Activated T-helper 2 cell treated with anti-CD3 and anti-CD28 coated beads, Interferon-gamma antibody, Interleukin-2, Interleukin-4, amounts not matched to agents 10 μg/mL and 5 μg/mL and 100 μg/mL, durations not matched to agents 14 hours and 24 hours and 36 hours (primary cell): ENCODE measurements around the gene CAMSAP2. TPM values are rescaled to one million over a fixed set of nuclear protein-coding genes. Genes with fewer than 3 reads are reported as not detected.

ENCODE experiments used
- DNase-seq: peaks from one replicate; pipeline ENCODE4 v3.0.0; 2021; ENCODE audit warnings: low spot score
- H3K27ac Mint-ChIP-seq: one replicate; pipeline ENCODE4 v1.8.0; 2021; ENCODE audit warnings: mixed read lengths
- H3K27me3 Mint-ChIP-seq: one replicate; pipeline ENCODE4 v1.8.0; 2021; ENCODE audit warnings: low read depth, mixed read lengths
- H3K36me3 Mint-ChIP-seq: one replicate; pipeline ENCODE4 v1.8.0; 2021; ENCODE audit warnings: low read depth, mixed read lengths
- H3K4me1 Mint-ChIP-seq: one replicate; pipeline ENCODE4 v1.8.0; 2021; ENCODE audit warnings: low read depth, mixed read lengths
- H3K4me3 Mint-ChIP-seq: one replicate; pipeline ENCODE4 v1.8.0; 2021; ENCODE audit warnings: low read depth, mild to moderate bottlenecking, moderate library complexity, mixed read lengths
- H3K9me3 Mint-ChIP-seq: one replicate; pipeline ENCODE4 v1.8.0; 2021; ENCODE audit warnings: mixed read lengths
- intact Hi-C: fragments of 100-400 bp; cut with micrococcal nuclease; formaldehyde crosslinking; loops from one replicate; pipeline ENCODE4 v1.15.1; 2023
- total RNA-seq: library from RNA; stranded (reverse); gene quantifications from 2 replicates; pipeline ENCODE4 v1.2.3, GENCODE V29; 2022

Gene CAMSAP2
- total RNA-seq, 1 donor from 2014 or later: 0.52 TPM

DNA sequence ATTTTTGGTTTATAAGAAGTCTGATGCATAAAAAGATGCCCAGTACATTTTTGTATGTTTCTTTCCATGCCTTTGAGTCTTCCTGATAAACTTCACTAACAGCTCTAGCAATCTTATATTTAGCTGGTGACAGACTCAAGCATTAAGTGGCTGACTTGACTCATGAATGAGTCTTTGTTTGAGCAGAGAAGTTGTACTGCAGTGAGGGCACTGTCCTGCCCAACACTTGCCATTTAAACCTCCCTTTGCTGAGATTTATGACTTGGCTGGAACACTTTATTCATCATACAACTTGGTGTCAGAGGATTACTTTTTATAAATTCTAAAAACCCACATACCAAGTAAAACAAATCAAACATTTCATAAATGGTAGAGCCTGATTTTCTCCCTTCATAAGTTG is 14.6 kb upstream of the CAMSAP2 start:
- H3K9me3 Mint-ChIP-seq: no peaks in the 10 kb centered on the region
- intact Hi-C loops: no loop called here
- no peaks in the 10 kb centered on the region for H3K36me3 Mint-ChIP-seq
- DNase-seq: no peak
- H3K27me3 Mint-ChIP-seq: peaks cover 22% of the 10 kb centered on the region
- no peak overlapping the region for H3K4me3 Mint-ChIP-seq
- H3K27ac Mint-ChIP-seq: no peak overlapping the region
- no peaks in the 10 kb centered on the region for H3K4me1 Mint-ChIP-seq

DNA sequence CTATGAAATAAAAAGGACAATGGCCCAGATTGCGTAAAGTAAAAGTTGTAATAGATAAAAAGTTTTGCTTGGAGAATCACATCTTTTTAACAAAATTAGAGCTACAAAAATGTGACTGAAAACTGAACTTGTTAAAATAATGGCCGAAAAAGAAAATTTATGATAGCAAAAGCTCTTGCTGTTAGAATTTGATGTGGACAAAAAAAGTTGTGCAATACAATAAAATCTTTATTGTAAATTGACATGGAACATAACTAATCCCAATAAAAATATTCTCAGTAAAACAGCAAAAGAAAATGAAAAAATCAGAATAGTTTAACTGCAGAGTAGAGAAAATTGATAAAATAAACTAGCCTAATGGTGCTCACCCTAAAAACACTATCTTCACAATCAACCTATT is 11.4 kb upstream of the CAMSAP2 start:
- Mint-ChIP-seq H3K27ac (no peak overlapping the region), H3K27me3 (peaks cover 13% of the 10 kb centered on the region), H3K9me3 (no peaks in the 10 kb centered on the region), H3K4me1 (peaks cover 6% of the 10 kb centered on the region), H3K4me3 (no peak overlapping the region), H3K36me3 (no peaks in the 10 kb centered on the region)
- no peak for DNase-seq
- intact Hi-C loops: no loop called here

DNA sequence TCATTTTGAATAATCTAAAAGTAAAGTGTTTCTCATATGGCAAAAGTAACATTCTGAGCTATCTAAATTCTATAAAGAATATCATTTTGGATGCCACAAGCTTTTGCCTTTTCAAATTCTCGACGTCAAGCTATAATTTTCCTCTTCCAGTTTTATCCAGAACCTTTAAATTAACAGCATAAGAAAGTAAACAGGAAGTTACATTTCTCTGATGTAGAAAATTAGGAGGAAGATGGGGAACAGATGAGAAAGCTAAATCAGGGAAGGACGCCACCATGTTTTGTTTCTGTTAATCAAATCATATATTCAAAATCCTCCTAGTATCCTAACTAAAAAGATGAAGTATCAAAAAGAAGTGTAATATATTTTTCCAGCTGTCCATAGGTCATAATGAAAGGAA is 8.8 kb upstream of the CAMSAP2 start:
- Mint-ChIP-seq H3K4me1 (peaks cover 17% of the 10 kb centered on the region), H3K4me3 (no peak overlapping the region), H3K9me3 (no peaks in the 10 kb centered on the region), H3K27ac (no peak overlapping the region), H3K36me3 (no peaks in the 10 kb centered on the region), H3K27me3 (peaks cover 20% of the 10 kb centered on the region)
- no peak for DNase-seq
- intact Hi-C loops: no loop called here

DNA sequence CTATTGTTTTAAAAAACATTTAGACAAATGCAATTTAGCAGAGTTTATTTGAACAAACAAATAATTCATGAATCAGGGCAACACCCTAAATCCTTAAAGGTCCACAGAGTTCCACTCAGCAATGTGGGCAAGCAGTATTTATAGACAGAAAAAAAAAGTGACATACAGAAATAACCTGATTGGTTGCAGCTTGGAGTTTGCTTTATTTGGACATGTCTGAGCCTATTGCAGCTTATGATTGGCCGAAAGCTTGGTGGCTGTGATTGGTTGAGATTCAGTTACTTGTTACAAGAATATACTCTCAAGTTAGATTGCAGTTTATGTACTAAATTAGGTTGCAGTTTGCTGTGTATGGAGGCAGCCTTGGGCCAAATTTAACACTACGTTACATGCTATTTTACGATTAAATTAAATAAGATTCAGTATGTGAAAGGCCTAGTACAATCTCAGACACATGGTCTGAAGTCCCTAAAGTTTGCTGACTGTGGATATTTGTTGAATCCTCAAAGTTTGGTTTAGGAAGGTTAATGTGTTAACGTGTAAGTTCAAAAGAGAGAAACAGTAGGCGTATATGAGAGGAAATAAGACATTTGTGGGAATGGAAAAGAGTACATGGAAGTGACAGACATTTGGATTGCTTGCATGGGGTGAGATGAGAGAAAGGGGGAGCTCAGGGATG is 6.9 kb upstream of the CAMSAP2 start:
- DNase-seq: no peak
- H3K4me1 Mint-ChIP-seq: peaks cover 17% of the 10 kb centered on the region
- H3K27ac Mint-ChIP-seq: no peak overlapping the region
- no peaks in the 10 kb centered on the region for H3K36me3 Mint-ChIP-seq
- no peak overlapping the region for H3K4me3 Mint-ChIP-seq
- no peaks in the 10 kb centered on the region for H3K9me3 Mint-ChIP-seq
- H3K27me3 Mint-ChIP-seq: peaks cover 19% of the 10 kb centered on the region
- intact Hi-C loops: no loop called here

DNA sequence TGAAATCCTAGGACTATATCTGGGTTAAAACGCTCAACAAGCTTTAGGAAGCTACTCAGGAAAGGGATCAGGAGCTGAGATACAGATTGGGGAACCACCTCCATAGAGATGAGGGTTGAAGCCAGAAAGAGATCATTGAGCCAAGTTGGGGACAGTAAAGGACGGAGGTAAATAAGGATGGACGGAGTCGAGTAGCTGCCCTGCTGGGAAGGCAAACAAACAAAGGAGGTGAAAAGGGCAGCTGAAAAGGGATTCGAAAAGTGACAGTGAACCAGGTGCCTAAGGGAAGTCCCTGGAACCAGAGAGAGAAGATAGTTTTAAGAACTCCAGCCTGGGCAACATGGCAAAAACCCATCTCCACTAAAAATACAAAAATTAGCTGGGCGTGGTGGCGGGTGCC is 6.3 kb upstream of the CAMSAP2 start:
- peaks cover 19% of the 10 kb centered on the region for H3K27me3 Mint-ChIP-seq
- intact Hi-C loops: no loop called here
- H3K4me1 Mint-ChIP-seq: peaks cover 17% of the 10 kb centered on the region
- H3K4me3 Mint-ChIP-seq: no peak overlapping the region
- no peaks in the 10 kb centered on the region for H3K36me3 Mint-ChIP-seq
- H3K9me3 Mint-ChIP-seq: no peaks in the 10 kb centered on the region
- DNase-seq: no peak
- no peak overlapping the region for H3K27ac Mint-ChIP-seq

DNA sequence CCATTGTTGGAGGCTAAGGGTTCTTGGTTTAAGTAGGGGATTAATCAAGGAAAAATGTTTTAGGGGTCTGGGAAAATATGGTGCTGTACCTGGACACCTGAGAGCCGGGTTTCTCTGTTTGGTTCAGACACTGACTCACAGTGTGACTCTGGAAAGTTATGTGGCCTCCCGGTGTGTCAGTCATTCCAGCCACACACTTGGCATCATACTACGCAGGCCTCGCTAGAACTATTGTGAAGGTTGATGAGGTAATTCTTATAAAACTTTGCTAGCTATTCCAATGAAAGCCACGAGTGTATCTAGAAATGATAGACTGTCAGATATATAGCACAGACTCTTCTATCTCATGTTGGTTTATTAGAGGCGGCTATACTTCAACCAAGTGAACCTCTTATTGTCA is 4.8 kb upstream of the CAMSAP2 start:
- no peaks in the 10 kb centered on the region for H3K9me3 Mint-ChIP-seq

DNA sequence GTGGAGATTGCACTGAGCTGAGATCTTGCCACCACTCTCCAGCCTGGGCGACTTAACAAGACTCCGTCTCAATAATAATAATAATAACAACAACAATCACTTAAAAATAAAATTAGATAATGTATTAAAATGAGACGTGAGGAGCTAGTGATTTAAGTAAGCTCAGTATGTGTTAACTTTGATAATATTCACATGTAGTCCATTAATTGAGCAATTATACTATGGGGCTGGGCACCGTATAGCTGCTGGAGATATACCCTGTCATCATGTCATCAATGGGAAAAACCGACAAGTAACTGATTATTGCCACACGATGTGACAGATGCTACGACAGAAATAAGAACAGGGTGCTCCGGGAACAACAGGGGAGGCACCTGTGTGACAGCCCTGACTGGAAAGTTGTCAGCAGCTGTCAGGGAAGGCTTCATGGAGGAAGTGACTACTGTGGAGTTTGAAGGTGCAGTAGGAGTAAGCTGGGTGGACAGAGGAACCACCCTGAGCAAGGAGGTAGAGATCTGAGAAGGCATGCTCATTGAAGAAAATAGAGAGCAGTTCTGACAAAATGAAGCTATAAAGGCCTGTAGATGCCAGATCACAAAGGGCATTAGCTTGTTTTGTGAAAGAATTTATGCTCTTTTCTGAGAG is 924 bp upstream of the CAMSAP2 start:
- Mint-ChIP-seq H3K4me3 (peak overlapping the region; percentile 83), H3K4me1 (peaks cover 25% of the 10 kb centered on the region), H3K27ac (no peak overlapping the region), H3K27me3 (peaks cover 46% of the 10 kb centered on the region), H3K9me3 (no peaks in the 10 kb centered on the region), H3K36me3 (no peaks in the 10 kb centered on the region)
- intact Hi-C loops: loop anchor here (5.0 kb wide), 1 partner anchor 65 kb away; no protein-coding TSS in a partner anchor
- no peak for DNase-seq

More for the DNA sequence above, 4.8 kb upstream of the CAMSAP2 start:
- Mint-ChIP-seq H3K4me1 (peaks cover 25% of the 10 kb centered on the region), H3K27ac (no peak overlapping the region), H3K27me3 (peaks cover 30% of the 10 kb centered on the region), H3K36me3 (no peaks in the 10 kb centered on the region), H3K4me3 (no peak overlapping the region)
- DNase-seq: no peak
- intact Hi-C loops: no loop called here

DNA sequence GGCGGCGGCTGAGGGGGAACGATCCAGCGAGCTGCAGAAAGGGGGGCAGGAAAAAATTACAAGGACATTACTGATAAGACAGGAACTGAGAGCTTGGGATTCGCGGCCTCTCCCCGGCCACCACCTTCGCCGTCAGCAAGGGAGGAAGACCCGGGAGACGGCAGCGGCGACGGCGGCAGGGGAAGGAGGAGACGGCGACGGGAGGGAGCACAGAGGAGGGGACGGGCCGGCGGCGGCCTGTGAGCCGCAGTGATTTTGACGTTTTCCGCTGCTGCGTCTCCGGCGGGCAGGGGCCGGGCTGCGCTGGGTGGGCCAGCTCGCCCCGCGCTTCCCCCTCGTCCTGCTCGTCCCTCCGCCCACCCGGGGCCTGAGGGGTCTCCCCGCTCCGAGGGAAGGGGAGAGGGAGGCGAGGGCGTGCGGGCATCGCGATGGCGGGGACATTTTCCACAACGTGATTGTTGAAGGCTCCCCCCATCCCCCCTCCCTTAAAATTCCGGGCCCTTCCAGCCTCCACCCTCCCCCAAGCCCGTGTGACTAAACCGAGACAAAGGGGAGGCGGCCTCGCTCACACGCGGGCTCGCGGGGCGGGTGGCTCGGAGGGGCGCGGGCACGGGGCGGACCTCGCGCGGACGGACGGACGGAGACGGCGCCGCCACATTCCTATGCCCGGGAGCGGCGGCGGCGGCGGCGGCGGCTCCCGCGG is 407 bp downstream of the CAMSAP2 start:
- Mint-ChIP-seq H3K27ac (no peak overlapping the region), H3K4me3 (peak overlapping the region; percentile 81), H3K9me3 (no peaks in the 10 kb centered on the region), H3K4me1 (peaks cover 22% of the 10 kb centered on the region), H3K27me3 (peaks cover 51% of the 10 kb centered on the region), H3K36me3 (no peaks in the 10 kb centered on the region)
- no peak for DNase-seq
- intact Hi-C loops: loop anchor here (1.0 to 5.0 kb wide), 2 partner anchors 67 to 119 kb away; partner anchors contain the start of gene KIF14

DNA sequence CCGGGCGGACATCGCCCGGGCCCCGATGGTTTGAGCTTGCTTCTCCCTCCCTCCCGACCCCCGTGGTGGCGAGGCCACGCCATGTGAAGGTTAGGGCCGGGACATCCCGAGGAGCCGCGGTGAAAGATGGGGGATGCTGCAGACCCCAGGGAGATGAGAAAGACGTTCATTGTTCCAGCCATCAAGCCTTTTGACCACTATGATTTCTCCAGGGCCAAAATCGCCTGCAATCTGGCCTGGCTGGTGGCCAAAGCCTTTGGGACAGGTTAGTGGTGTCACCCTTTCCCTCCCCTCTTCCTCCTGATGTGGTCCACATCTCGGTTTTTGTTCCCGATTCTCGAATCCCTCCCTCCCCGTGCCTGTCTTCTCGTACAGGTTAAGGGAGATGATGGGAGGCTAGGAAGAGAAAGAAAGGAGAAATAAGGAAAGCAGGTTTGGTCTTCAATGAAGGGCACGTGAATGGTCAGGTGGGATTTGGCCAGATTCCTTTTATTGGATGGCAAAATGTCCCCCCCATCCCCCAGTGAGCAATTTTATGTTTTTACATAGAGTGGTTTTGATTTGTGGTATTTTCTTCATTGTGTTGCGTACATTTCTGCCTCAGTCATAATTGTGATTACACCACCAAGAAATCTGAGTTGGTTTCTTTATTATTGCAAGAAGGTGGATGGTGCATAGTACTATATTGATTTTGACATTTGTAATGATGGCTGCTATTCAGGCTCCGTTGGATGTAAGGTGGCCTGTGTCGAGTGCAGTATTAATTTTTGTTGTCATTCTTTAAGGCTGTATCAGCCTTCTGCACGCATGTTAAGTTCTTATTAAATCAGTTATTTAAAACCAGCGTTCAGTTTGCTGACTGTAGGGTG is 1.2 kb downstream of the CAMSAP2 start:
- Mint-ChIP-seq H3K4me3 (peak overlapping the region; percentile 68), H3K4me1 (peaks cover 22% of the 10 kb centered on the region), H3K9me3 (no peaks in the 10 kb centered on the region), H3K27ac (no peak overlapping the region), H3K27me3 (peaks cover 56% of the 10 kb centered on the region), H3K36me3 (no peaks in the 10 kb centered on the region)
- intact Hi-C loops: loop anchor here (1.0 to 5.0 kb wide), 2 partner anchors 68 to 120 kb away; partner anchors contain the start of gene KIF14
- DNase-seq: no peak

DNA sequence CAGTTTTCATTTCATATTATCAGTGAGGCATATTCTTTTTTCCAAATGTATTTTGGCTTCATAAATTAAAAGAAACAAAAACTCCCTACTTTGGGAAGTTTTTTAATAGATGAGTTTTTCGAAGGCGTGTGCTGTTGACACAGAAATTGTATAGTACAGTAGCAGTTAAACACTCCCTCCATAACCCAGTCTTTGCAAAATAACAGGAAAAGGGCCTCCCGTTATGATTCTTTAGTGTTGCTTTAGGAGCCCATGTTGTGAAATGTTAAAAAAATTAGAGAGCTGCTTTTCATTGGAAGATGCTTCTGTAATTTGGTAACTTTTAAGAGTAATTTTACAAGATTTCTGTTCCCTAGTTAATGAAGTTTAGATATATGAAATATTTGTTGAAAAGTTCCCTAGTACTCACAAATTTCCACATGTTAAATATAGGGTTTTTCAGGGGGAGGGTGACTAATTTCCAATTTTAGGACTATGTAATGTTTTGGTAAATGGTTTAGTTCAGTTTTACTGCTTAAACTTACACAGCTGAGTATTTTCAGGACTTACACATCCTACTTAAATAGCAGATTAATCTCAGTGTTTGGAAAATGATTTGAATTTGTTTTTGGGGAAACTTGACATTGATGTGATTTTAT is 2.0 kb downstream of the CAMSAP2 start:
- Mint-ChIP-seq H3K27me3 (peaks cover 52% of the 10 kb centered on the region), H3K27ac (no peak overlapping the region), H3K4me1 (peaks cover 22% of the 10 kb centered on the region), H3K9me3 (no peaks in the 10 kb centered on the region), H3K4me3 (peak overlapping the region; percentile 68), H3K36me3 (no peaks in the 10 kb centered on the region)
- DNase-seq: no peak
- intact Hi-C loops: no loop called here

DNA sequence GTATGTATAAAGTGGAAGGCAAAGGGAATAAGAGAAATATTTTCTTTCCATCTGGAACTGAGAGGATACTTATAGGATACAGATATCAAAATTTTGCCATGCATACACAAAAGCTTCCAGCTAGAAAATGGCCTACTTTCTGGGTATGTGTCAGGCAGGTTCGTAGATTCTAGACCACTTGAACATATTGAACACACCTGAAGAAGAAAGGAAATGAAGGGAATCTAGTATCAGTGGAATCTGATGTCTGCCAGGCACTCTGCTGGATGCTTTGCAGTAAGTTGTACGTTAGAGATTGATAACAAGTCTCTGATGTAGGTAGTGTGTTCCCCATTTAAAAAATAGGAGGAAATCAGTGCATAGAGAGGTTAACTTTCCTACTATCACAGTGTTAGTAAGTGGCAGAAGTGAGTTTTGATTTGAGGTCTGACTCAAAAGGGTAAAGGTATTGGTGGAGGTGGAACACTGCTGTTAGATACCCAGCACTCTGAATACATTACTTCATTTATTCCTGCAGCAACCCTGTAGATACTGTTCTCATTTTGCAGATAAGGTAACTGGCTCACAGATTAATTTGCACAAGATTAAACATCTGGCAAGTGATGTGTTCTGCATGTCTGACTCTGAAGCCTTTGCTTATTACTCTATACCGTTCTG is 3.0 kb downstream of the CAMSAP2 start:
- intact Hi-C loops: no loop called here
- DNase-seq: no peak
- H3K36me3 Mint-ChIP-seq: no peaks in the 10 kb centered on the region
- peaks cover 22% of the 10 kb centered on the region for H3K4me1 Mint-ChIP-seq
- no peak overlapping the region for H3K4me3 Mint-ChIP-seq
- H3K27me3 Mint-ChIP-seq: peaks cover 54% of the 10 kb centered on the region
- H3K27ac Mint-ChIP-seq: no peak overlapping the region
- no peaks in the 10 kb centered on the region for H3K9me3 Mint-ChIP-seq

DNA sequence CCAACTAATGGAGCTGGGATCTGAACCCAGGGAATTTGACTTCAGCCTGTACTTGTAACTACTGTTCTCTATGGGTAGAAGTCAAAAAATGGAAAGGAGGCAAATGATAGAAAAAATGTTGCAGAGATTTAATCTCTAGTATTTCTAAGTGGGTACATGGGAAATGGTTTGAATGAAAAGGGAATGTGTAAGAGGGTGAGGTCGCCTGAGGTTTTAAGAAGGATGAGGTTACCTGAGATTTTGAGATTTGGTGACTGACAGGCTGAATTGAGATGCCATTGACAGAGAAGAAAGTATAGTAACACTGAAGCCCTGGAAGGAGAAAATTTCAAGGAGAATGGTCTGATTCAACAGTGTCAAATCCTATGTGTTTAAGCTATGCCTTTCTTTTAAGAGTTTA is 5.5 kb downstream of the CAMSAP2 start:
- peaks cover 14% of the 10 kb centered on the region for H3K4me1 Mint-ChIP-seq
- no peak for DNase-seq
- H3K9me3 Mint-ChIP-seq: no peaks in the 10 kb centered on the region
- no peaks in the 10 kb centered on the region for H3K36me3 Mint-ChIP-seq
- H3K4me3 Mint-ChIP-seq: no peak overlapping the region
- H3K27me3 Mint-ChIP-seq: peaks cover 43% of the 10 kb centered on the region
- intact Hi-C loops: no loop called here
- H3K27ac Mint-ChIP-seq: no peak overlapping the region
